Endodermal cell (in vitro differentiated cells): ENCODE data around the gene NUDT19. TPM values are rescaled to one million over a fixed set of nuclear protein-coding genes. Genes with fewer than 3 reads are reported as not detected.

ENCODE experiments used
- DNase-seq: peaks from one replicate; pipeline ENCODE4 v3.0.0-alpha.2; 2017
- H3K27ac ChIP-seq: 2 replicates; pipeline ENCODE4 v1.5.1; 2013; ENCODE audit warnings: mild to moderate bottlenecking, low read depth, low read length, moderate library complexity
- H3K27me3 ChIP-seq: 2 replicates; pipeline ENCODE4 v1.6.1; 2013; ENCODE audit warnings: mild to moderate bottlenecking, low read length, moderate library complexity; ENCODE audit not compliant: insufficient read depth, control insufficient read depth, poor library complexity, severe bottlenecking
- H3K36me3 ChIP-seq: 2 replicates; pipeline ENCODE4 v1.7.0; 2013; ENCODE audit warnings: mild to moderate bottlenecking, low read length, moderate library complexity; ENCODE audit not compliant: control insufficient read depth, insufficient read depth
- H3K4me1 ChIP-seq: one replicate; pipeline ENCODE4 v1.7.0; 2013; ENCODE audit warnings: low read length; ENCODE audit not compliant: control insufficient read depth, insufficient read depth
- H3K4me3 ChIP-seq: 2 replicates; pipeline ENCODE4 v1.5.1; 2013; ENCODE audit warnings: mild to moderate bottlenecking, low read length, moderate library complexity
- H3K9ac ChIP-seq: 2 replicates; pipeline ENCODE4 v1.6.1; 2013; ENCODE audit warnings: mild to moderate bottlenecking, low read length, moderate library complexity; ENCODE audit not compliant: poor library complexity, severe bottlenecking; ENCODE audit errors: extremely low read depth
- H3K9me3 ChIP-seq: 2 replicates; pipeline ENCODE4 v1.6.1; 2013; ENCODE audit warnings: mild to moderate bottlenecking, low read length, moderate library complexity; ENCODE audit not compliant: control insufficient read depth
- H3K27ac Mint-ChIP-seq: 2 replicates; pipeline ENCODE4 v1.8.0; 2020; ENCODE audit warnings: mixed read lengths
- H3K27me3 Mint-ChIP-seq: 2 replicates; pipeline ENCODE4 v1.8.0; 2021; ENCODE audit warnings: mild to moderate bottlenecking, mixed read lengths; ENCODE audit not compliant: insufficient read depth
- H3K36me3 Mint-ChIP-seq: 2 replicates; pipeline ENCODE4 v1.8.0; 2020; ENCODE audit warnings: low read depth, mixed read lengths
- H3K4me1 Mint-ChIP-seq: 2 replicates; pipeline ENCODE4 v1.8.0; 2020; ENCODE audit warnings: mixed read lengths
- H3K4me3 Mint-ChIP-seq: 2 replicates; pipeline ENCODE4 v1.8.0; 2020; ENCODE audit warnings: mild to moderate bottlenecking, moderate library complexity, mixed read lengths
- H3K9me3 Mint-ChIP-seq: 2 replicates; pipeline ENCODE4 v1.8.0; 2020; ENCODE audit warnings: mild to moderate bottlenecking, mixed read lengths
- WGBS, 2 experiments: methylation state at CpG; one replicate each; pipeline versions ENCODE4 v1.1.5 to v1.1.7; 2013; ENCODE audit warnings: missing lambda C conversion rate in 2 of 2, mixed read lengths in 1 of 2; ENCODE audit not compliant: insufficient coverage in 1 of 2, insufficient read length in 1 of 2; 5-methylcytosine and 5-hydroxymethylcytosine counted together
- total RNA-seq, 2 donors: library from RNA; stranded (reverse); fragmentation: NEBNext Ultra II Directional in 1 of 2; extraction: Animal tissue kit (Norgen Biotek cat#: 25700) in 1 of 2; gene quantifications; 2 replicates in 1 of 2; 3 replicates in 1 of 2; pipeline ENCODE4 v1.2.1, GENCODE V29; 2021
- TF ChIP-seq, protein P1 (sequence below): fragments of 200-600 bp; sonication (generic); conservative IDR thresholded peaks from 2 replicates; pipeline ENCODE4 v1.5.0; 2021; ENCODE audit warnings: antibody characterized with exemption, mild to moderate bottlenecking

Gene NUDT19
- total RNA-seq, 2 donors from 2014 or later, result 5.8 to 6.8 TPM

- no peaks in the 10 kb centered on the region for H3K9me3 ChIP-seq
- H3K27me3 ChIP-seq, result peaks cover 32% of the 10 kb centered on the region
- TF ChIP-seq, protein P1, sequence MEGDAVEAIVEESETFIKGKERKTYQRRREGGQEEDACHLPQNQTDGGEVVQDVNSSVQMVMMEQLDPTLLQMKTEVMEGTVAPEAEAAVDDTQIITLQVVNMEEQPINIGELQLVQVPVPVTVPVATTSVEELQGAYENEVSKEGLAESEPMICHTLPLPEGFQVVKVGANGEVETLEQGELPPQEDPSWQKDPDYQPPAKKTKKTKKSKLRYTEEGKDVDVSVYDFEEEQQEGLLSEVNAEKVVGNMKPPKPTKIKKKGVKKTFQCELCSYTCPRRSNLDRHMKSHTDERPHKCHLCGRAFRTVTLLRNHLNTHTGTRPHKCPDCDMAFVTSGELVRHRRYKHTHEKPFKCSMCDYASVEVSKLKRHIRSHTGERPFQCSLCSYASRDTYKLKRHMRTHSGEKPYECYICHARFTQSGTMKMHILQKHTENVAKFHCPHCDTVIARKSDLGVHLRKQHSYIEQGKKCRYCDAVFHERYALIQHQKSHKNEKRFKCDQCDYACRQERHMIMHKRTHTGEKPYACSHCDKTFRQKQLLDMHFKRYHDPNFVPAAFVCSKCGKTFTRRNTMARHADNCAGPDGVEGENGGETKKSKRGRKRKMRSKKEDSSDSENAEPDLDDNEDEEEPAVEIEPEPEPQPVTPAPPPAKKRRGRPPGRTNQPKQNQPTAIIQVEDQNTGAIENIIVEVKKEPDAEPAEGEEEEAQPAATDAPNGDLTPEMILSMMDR, result peak; percentile 22
- peak overlapping the region; percentile 38 for H3K9ac ChIP-seq
- peaks cover 3% of the 10 kb centered on the region for H3K4me1 ChIP-seq
- H3K36me3 ChIP-seq, result no peaks in the 10 kb centered on the region
- no peaks in the 10 kb centered on the region for H3K9me3 Mint-ChIP-seq
- peak overlapping the region; percentile 79 for H3K4me3 Mint-ChIP-seq
- DNase-seq, result no peak
- peaks cover 5% of the 10 kb centered on the region for H3K36me3 Mint-ChIP-seq
- H3K27ac ChIP-seq, result no peak overlapping the region
- WGBS, 2 experiments, result 2 to 11% methylated on average over 10 to 66 of the region's 67 CpGs
- H3K4me1 Mint-ChIP-seq, result peaks cover 24% of the 10 kb centered on the region
- H3K4me3 ChIP-seq, result peak overlapping the region; percentile 90
- peak overlapping the region; percentile 83 for H3K27ac Mint-ChIP-seq
- peaks cover 37% of the 10 kb centered on the region for H3K27me3 Mint-ChIP-seq
Measured at GRCh38 chr19:32674153-32674930, 17.3 kb upstream of the NUDT19 start.

DNA sequence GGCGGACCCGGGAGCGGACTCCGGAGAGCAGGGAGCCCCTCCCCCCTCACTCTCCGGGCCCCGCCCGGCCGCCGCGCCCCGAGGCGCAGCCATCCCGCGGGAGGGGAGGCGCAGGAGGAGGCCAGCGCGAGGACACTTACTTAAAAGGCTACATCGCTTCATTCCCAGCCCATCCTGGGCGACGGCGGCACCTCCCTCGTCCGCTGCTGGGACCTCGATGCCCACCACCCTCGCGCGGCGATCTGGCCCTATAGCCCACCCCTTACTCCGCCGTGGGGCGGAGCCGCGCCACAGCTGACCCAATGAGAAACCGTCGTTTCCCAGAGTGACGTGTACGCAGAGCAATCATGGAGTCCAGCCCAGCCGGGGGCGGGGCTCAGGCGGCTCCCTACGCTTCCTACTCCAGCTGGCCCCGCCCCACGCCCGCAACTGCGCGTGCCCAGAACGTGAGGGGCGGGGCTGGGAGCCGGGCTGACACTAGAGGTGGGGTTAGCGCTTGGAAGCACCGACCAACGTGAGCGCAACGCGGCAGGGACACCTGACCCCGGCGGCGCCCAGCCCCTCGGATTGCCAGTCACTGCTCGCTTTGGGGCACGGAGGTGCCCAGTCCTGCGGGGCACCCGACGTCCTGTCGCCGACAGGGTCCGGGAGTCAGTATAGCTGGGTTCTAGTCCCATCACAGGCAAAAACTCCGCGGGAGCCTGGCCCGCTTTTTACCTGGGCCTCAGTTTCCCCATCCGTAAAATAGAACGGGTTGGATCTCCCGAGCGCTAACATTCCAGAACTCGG is 16.5 kb upstream of the NUDT19 start, which contains the start of gene ANKRD27:
Gene ANKRD27 (minus strand): TSS at position 250 of the 789 bp plus-strand sequence. CDS start 16,165 bp downstream, outside the sequence.
- Mint-ChIP-seq H3K4me1 (peaks cover 21% of the 10 kb centered on the region), H3K9me3 (no peaks in the 10 kb centered on the region), H3K36me3 (peaks cover 5% of the 10 kb centered on the region), H3K4me3 (peak within 1 kb of the TSS; percentile 79), H3K27me3 (peaks cover 44% of the 10 kb centered on the region), H3K27ac (peak within 1 kb of the TSS; percentile 83)
- TF ChIP-seq, protein P1, result peak; percentile 0
- H3K36me3 ChIP-seq, result no peaks in the 10 kb centered on the region
- H3K27ac ChIP-seq, result no peak within 1 kb of the TSS
- DNase-seq, result peak; percentile 99
- peak within 1 kb of the TSS; percentile 90 for H3K4me3 ChIP-seq
- peak within 1 kb of the TSS; percentile 38 for H3K9ac ChIP-seq
- H3K4me1 ChIP-seq, result peaks cover 3% of the 10 kb centered on the region
- peaks cover 40% of the 10 kb centered on the region for H3K27me3 ChIP-seq
- 0 to 7% methylated on average over 5 to 75 of the region's 75 CpGs for WGBS, 2 experiments
- no peaks in the 10 kb centered on the region for H3K9me3 ChIP-seq

GRCh38 chr19:32675720-32676185 is 15.9 kb upstream of the NUDT19 start, which contains the start of gene RGS9BP:
Gene RGS9BP, plus strand, starts transcription at chr19:32675848. Its CDS starts 416 bp downstream, at chr19:32676264.
- Mint-ChIP-seq H3K27ac (no peak within 1 kb of the TSS), H3K4me3 (peak within 1 kb of the TSS; percentile 79), H3K9me3 (no peaks in the 10 kb centered on the region), H3K27me3 (peaks cover 46% of the 10 kb centered on the region), H3K4me1 (peaks cover 18% of the 10 kb centered on the region), H3K36me3 (peaks cover 5% of the 10 kb centered on the region)
- Histone ChIP-seq H3K27me3 (peaks cover 47% of the 10 kb centered on the region), H3K27ac (no peak within 1 kb of the TSS), H3K36me3 (no peaks in the 10 kb centered on the region), H3K9ac (peak within 1 kb of the TSS; percentile 38), H3K9me3 (no peaks in the 10 kb centered on the region), H3K4me1 (peaks cover 3% of the 10 kb centered on the region), H3K4me3 (peak within 1 kb of the TSS; percentile 90)
- TF ChIP-seq, protein P1, result no peak
- DNase-seq, result peak; percentile 77
- 6 to 10% methylated on average over 13 to 53 of the region's 53 CpGs for WGBS, 2 experiments
